GM12878 (cell line): ENCODE data around the gene CD244.

Experiments
- CEBPB ChIP-seq, 2 experiments: fragments of 150-350 bp in 1 of 2; IDR thresholded peaks; 2 replicates each; pipeline ENCODE4 v1.6.1; 2012 to 2014; ENCODE audit warnings: low read depth in 2 of 2, low read length in 2 of 2, borderline replicate concordance in 1 of 2, inconsistent platforms in 1 of 2
- EZH2 ChIP-seq: IDR thresholded peaks from 2 replicates; pipeline ENCODE4 v1.6.1; 2012; ENCODE audit warnings: low read depth, mild to moderate bottlenecking, control low read depth, inconsistent platforms, low read length, borderline replicate concordance; ENCODE audit not compliant: control insufficient read depth
- JUND ChIP-seq: IDR thresholded peaks from 2 replicates; pipeline ENCODE4 v1.6.1; 2012; ENCODE audit warnings: low read depth, mild to moderate bottlenecking, low read length, improper control_type of control experiment, moderate library complexity
- POLR2A ChIP-seq: IDR thresholded peaks from 2 replicates; pipeline ENCODE4 v1.6.1; 2011; ENCODE audit warnings: low read depth, mild to moderate bottlenecking, low read length
- POLR2AphosphoS5 ChIP-seq: IDR thresholded peaks from 2 replicates; pipeline ENCODE4 v1.6.1; 2011; ENCODE audit warnings: mild to moderate bottlenecking, low read length, inconsistent platforms
- SIX5 ChIP-seq: IDR thresholded peaks from 2 replicates; pipeline ENCODE4 v1.6.1; 2011; ENCODE audit warnings: mild to moderate bottlenecking, low read depth, low read length, moderate library complexity; ENCODE audit not compliant: severe bottlenecking
- TF ChIP-seq, protein P1 (sequence below), 3 experiments: IDR thresholded peaks in 2 of 3; conservative IDR thresholded peaks in 1 of 3; 2 replicates each; pipeline ENCODE4 v1.5.1; 2011; ENCODE audit warnings: low read depth in 3 of 3, low read length in 3 of 3, mild to moderate bottlenecking in 3 of 3, control low read depth in 2 of 3, moderate library complexity in 2 of 3, inconsistent platforms in 1 of 3, mixed read lengths in 1 of 3; ENCODE audit not compliant: control insufficient read depth in 2 of 3, insufficient read depth in 1 of 3; ENCODE audit errors: extremely low read depth in 1 of 3

DNA sequence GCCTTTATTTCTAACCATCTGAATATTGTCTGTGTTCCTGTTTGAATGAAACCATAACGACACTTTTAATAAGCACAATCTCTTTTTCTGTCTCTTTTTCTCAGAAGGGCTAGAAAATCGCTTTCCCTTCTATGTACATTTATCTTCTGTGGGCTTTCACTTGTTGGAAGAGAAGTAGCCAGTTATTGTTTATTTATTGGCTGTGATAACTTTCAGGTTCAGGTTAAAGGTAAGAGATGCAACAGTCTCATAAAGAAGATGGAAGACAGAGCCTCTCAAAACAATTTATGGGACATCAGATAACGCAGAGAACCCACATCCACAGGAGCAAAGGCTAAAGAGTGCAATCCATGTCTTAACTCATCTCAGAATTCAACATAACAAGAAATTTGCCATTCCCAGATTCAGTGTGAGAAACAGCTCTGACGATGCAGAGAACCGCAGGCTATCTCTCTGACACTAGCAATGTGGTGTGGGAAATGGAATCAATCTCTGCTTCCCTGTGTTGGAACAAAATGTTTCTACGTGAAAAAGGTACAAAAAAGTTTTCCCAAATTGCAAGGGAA is 4.1 kb upstream of the CD244 start:
- TF ChIP-seq, protein P1, sequence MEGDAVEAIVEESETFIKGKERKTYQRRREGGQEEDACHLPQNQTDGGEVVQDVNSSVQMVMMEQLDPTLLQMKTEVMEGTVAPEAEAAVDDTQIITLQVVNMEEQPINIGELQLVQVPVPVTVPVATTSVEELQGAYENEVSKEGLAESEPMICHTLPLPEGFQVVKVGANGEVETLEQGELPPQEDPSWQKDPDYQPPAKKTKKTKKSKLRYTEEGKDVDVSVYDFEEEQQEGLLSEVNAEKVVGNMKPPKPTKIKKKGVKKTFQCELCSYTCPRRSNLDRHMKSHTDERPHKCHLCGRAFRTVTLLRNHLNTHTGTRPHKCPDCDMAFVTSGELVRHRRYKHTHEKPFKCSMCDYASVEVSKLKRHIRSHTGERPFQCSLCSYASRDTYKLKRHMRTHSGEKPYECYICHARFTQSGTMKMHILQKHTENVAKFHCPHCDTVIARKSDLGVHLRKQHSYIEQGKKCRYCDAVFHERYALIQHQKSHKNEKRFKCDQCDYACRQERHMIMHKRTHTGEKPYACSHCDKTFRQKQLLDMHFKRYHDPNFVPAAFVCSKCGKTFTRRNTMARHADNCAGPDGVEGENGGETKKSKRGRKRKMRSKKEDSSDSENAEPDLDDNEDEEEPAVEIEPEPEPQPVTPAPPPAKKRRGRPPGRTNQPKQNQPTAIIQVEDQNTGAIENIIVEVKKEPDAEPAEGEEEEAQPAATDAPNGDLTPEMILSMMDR (IDR thresholded peaks at IDR 0.05 in 2 of 3, conservative IDR thresholded peaks at IDR 0.05 in 1 of 3; ENCODE audit: control insufficient read depth in 2 of 3, extremely low read depth in 1 of 3, insufficient read depth in 1 of 3, low read depth in 3 of 3, low read length in 3 of 3) = no peak
- TF ChIP-seq EZH2 = no peak
- TF ChIP-seq JUND = no peak
- TF ChIP-seq POLR2AphosphoS5 = no peak
- no peak for TF ChIP-seq SIX5
- no peak for TF ChIP-seq CEBPB (IDR thresholded peaks at IDR 0.05; ENCODE audit: borderline replicate concordance in 1 of 2, low read depth in 2 of 2, low read length in 2 of 2)
- no peak for TF ChIP-seq POLR2A
